NT2/D1 (cell line): ENCODE data around the gene PTPN1.
A peak's percentile ranks its signal among the peaks of the same experiment; 100 is the strongest.

Experiments
- DNase-seq: peaks from one replicate; pipeline ENCODE4 v3.0.0-alpha.2; 2011; ENCODE audit warnings: low read depth, low spot score
- H3K27me3 ChIP-seq: 2 replicates; pipeline ENCODE4 v1.6.0; 2011; ENCODE audit warnings: mild to moderate bottlenecking; ENCODE audit not compliant: insufficient read length, insufficient read depth
- H3K36me3 ChIP-seq: 2 replicates; pipeline ENCODE4 v1.6.1; 2011; ENCODE audit warnings: mild to moderate bottlenecking, low read length, mixed read lengths; ENCODE audit not compliant: insufficient read depth, insufficient read length
- H3K4me1 ChIP-seq: 2 replicates; pipeline ENCODE4 v1.5.1; 2011; ENCODE audit not compliant: insufficient read depth, insufficient read length
- H3K4me3 ChIP-seq: 2 replicates; pipeline ENCODE4 v1.5.1; 2011; ENCODE audit warnings: low read depth; ENCODE audit not compliant: insufficient read length
- H3K9ac ChIP-seq: 2 replicates; pipeline ENCODE4 v1.6.0; 2011; ENCODE audit warnings: low read depth; ENCODE audit not compliant: insufficient read length
- H3K9me3 ChIP-seq: 2 replicates; pipeline ENCODE4 v1.5.1; 2011; ENCODE audit warnings: mild to moderate bottlenecking, low read length; ENCODE audit not compliant: insufficient read depth
- SUZ12 ChIP-seq: IDR thresholded peaks from 2 replicates; pipeline ENCODE4 v1.6.1; 2011; ENCODE audit not compliant: insufficient read length, insufficient read depth; ENCODE audit errors: extremely low read depth
- YY1 ChIP-seq: IDR thresholded peaks from 2 replicates; pipeline ENCODE4 v1.6.1; 2011; ENCODE audit not compliant: insufficient read length, insufficient read depth
- ZNF274 ChIP-seq: IDR thresholded peaks from 2 replicates; pipeline ENCODE4 v1.6.1; 2011; ENCODE audit warnings: mild to moderate bottlenecking, low read depth, low read length

The PTPN1 gene

GRCh38 chr20:50578778-50579165 lies 68.6 kb downstream of the PTPN1 start:
- TF ChIP-seq SUZ12, result no peak
- no peak for TF ChIP-seq YY1
- no peak for TF ChIP-seq ZNF274
- Histone ChIP-seq H3K27me3 (no peaks in the 10 kb centered on the region), H3K36me3 (peaks cover 97% of the 10 kb centered on the region), H3K4me1 (no peaks in the 10 kb centered on the region), H3K4me3 (no peak overlapping the region), H3K9ac (no peak overlapping the region), H3K9me3 (peaks cover 18% of the 10 kb centered on the region; the same call in 1 of the 2 replicates)
- no peak for DNase-seq

- no peak for DNase-seq
- no peak overlapping the region for H3K9ac ChIP-seq
- H3K27me3 ChIP-seq, result no peaks in the 10 kb centered on the region
- no peak overlapping the region for H3K4me3 ChIP-seq
- peaks cover 18% of the 10 kb centered on the region; the same call in 1 of the 2 replicates for H3K9me3 ChIP-seq
- H3K4me1 ChIP-seq, result no peaks in the 10 kb centered on the region
- no peak for TF ChIP-seq ZNF274
- no peak for TF ChIP-seq SUZ12
- TF ChIP-seq YY1, result no peak
- H3K36me3 ChIP-seq, result peaks cover 96% of the 10 kb centered on the region
Observed at GRCh38 chr20:50579511-50579910, 69.3 kb downstream of the PTPN1 start.

- Histone ChIP-seq H3K4me3 (no peak overlapping the region), H3K9me3 (peaks cover 18% of the 10 kb centered on the region; the same call in 1 of the 2 replicates), H3K36me3 (peaks cover 93% of the 10 kb centered on the region), H3K4me1 (no peaks in the 10 kb centered on the region), H3K27me3 (no peaks in the 10 kb centered on the region), H3K9ac (no peak overlapping the region)
- TF ChIP-seq YY1, result no peak
- no peak for TF ChIP-seq ZNF274
- TF ChIP-seq SUZ12, result no peak
- DNase-seq, result peak; percentile 30
Observed at GRCh38 chr20:50580016-50580747, 70.0 kb downstream of the PTPN1 start.

- peaks cover 18% of the 10 kb centered on the region; the same call in 1 of the 2 replicates for H3K9me3 ChIP-seq
- TF ChIP-seq YY1 (no peak), SUZ12 (no peak), ZNF274 (no peak)
- no peak overlapping the region for H3K9ac ChIP-seq
- peaks cover 93% of the 10 kb centered on the region for H3K36me3 ChIP-seq
- H3K4me3 ChIP-seq, result no peak overlapping the region
- no peaks in the 10 kb centered on the region for H3K27me3 ChIP-seq
- no peaks in the 10 kb centered on the region for H3K4me1 ChIP-seq
- no peak for DNase-seq
Observed at GRCh38 chr20:50580842-50581544, 70.8 kb downstream of the PTPN1 start.

GRCh38 chr20:50582092-50582491 lies 71.9 kb downstream of the PTPN1 start:
- Histone ChIP-seq H3K4me1 (no peaks in the 10 kb centered on the region), H3K27me3 (no peaks in the 10 kb centered on the region), H3K36me3 (peaks cover 95% of the 10 kb centered on the region), H3K9ac (no peak overlapping the region), H3K9me3 (peaks cover 17% of the 10 kb centered on the region; the same call in 1 of the 2 replicates), H3K4me3 (no peak overlapping the region)
- no peak for DNase-seq
- TF ChIP-seq SUZ12, result no peak
- TF ChIP-seq YY1, result no peak
- no peak for TF ChIP-seq ZNF274

- Histone ChIP-seq H3K4me3 (no peak overlapping the region), H3K36me3 (peaks cover 95% of the 10 kb centered on the region), H3K9me3 (peaks cover 17% of the 10 kb centered on the region; the same call in 1 of the 2 replicates), H3K27me3 (no peaks in the 10 kb centered on the region), H3K4me1 (no peaks in the 10 kb centered on the region), H3K9ac (no peak overlapping the region)
- TF ChIP-seq SUZ12 (no peak), ZNF274 (no peak), YY1 (no peak)
- DNase-seq, result no peak
Observed at GRCh38 chr20:50582591-50583234, 72.5 kb downstream of the PTPN1 start.

GRCh38 chr20:50583442-50584150 lies 73.4 kb downstream of the PTPN1 start:
- Histone ChIP-seq H3K4me3 (no peak overlapping the region), H3K4me1 (no peaks in the 10 kb centered on the region), H3K27me3 (no peaks in the 10 kb centered on the region), H3K36me3 (peaks cover 93% of the 10 kb centered on the region), H3K9me3 (peaks cover 12% of the 10 kb centered on the region; the same call in 1 of the 2 replicates), H3K9ac (no peak overlapping the region)
- no peak for TF ChIP-seq SUZ12
- no peak for TF ChIP-seq ZNF274
- no peak for TF ChIP-seq YY1
- DNase-seq, result no peak
